ENCODE data around the gene DNAH1.
"Not testable (repeated sequence)": the region's sequence is repeated elsewhere in the genome, so short reads cannot be mapped to it uniquely, and the experiment has no call there.

DNAH1 gene

DNA sequence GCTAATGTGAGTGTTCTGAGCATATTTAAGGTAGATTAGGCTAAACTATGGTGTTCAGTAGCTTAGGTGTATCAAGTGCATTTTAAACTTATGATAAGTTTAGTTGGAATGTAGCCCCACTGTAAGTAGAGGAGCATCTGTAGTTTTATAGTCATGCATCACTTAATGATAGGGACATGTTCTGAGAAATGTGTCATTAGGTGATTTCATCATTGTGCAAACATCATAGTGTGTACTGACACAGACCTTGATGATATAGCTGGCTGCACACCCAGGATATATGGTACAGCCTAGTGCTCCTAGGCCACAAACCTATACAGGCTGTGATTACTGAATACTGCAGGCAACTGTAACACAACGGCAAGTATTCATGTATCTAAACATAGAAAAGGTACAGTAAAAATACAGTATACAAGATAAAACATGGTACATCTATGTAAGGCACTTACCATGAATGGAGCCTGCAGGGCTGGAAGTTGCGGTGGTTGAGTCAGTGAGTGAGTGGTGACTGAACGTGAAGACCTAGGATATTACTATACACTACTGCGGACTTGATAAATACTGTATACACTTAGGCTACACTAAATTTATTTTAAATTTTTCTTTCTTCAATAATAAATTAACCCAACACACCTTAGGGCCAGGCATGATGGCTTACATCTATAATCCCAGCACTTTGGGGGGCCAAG, 17.9 kb downstream of the DNAH1 start:
- no peak for DNase-seq (ENCODE audit: low spot score)

DNA sequence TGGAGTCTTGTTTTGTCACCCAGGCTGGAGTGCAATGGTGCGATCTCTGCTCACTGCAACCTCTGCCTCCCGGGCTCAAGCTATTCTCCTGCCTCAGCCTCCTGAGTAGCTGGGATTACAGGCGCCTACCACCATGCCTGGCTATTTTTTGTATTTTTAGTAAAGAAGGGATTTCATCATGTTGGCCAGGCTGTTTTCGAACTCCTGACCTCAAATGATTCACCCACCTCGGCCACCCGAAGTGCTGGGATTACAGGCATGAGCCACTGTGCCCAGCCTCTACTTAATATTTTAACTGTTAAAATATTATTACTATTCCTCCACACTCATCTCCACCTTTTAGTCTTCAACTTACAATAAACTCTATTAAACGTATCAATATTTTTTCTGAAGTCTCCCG, 22.0 kb downstream of the DNAH1 start:
- not testable (repeated sequence) for DNase-seq (ENCODE audit: low spot score)

DNA sequence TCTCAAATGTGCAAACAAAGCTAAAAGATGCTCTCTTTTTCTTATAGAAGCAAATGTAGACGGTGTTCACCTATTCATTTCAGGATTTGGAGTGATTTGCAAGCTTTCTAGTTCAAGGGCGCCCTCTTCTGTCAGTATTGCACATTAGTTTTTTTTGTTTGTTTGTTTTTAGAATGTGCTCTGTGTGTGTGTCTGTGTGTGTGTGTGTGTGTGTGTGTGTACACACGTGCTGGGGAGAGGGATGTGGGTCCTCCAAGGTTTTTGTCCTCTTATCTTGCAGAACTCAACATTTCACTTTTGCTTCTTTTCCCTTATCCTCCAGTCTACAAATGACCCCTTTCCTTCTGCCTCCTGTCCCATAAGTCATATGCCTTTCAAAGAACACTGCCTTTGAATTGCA, 23.5 kb downstream of the DNAH1 start:
- DNase-seq (ENCODE audit: low spot score) = peak; percentile 73

DNA sequence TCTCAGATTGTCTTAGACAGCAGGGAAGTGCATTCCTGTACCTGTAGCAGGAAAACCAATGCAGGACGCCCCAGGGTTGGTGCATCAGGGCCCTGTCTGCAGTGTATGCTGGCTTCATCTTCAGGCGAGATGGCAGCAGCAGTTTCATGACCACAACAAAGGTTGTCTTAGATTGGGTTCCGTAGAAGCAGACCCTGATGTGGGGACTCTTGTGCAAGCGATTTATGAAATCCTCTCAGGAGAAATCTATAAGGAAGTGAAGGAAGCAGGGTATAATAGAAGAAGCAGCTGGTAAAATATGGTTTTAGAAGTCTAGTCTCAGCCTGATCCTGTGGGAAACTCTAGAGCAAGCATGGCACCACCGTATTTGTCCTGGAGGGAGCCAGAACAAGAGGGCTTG, 25.0 kb downstream of the DNAH1 start:
- no peak for DNase-seq (ENCODE audit: low spot score)

DNA sequence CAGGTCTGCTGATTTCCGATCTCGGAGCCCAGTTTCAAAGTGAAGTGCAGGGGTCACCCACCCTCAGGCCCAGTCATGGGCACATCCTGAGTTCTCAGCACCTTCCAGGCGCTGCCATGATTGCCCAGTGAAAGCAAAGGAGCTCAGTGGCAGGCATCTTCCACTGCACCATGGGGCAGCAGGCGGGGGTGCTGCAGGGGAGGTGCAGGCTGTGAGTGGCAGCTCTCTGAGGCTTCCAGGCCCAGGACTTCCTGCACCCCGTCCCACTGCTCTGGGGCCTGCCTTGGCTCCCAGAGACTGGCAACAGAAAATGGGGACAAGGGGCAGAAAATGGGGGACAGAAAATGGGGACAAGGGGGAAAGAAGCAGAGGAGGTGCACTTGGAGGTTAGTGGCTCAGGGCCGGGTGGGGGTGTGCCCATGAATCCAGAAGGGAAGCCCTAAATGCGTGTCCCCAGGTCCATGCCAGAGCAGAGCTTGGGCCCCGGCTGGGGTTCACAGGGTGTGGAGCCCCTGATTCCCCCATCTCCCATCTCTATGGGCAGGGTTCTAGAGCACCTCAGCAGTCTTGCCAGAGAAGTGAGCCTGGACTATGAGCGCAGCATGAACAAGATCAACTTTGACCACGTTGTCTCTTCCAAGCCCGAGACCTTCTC, 28.0 kb downstream of the DNAH1 start:
- DNase-seq (ENCODE audit: low spot score) = no peak

DNA sequence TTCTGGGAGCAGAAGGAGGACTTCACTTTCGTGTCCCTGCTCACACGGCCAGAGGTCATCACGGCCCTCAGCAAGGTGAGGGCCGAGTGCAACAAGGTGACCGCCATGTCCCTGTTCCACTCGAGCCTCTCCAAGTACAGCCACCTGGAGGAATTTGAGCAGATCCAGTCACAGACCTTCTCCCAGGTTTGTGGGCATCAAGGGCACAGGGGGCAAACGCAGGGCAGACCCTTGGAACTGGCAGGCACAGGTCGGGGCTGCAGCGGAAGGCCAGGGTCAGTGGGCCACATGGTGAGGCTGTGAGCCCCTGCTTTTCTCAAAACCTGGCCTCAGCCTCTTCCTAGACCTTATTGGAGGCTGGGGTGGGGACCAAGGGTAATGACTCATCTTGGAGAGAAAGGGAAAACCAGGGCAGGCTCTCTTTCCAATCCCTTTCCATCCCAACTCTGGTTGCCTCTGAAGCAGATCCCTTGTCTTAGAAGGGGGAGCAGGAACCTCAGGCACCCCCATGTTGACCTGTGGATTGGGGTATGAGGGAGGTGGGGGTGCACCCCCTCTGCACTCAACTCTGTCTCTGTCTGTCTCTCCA, 29.5 kb downstream of the DNAH1 start:
- DNase-seq (ENCODE audit: low spot score) = no peak

DNA sequence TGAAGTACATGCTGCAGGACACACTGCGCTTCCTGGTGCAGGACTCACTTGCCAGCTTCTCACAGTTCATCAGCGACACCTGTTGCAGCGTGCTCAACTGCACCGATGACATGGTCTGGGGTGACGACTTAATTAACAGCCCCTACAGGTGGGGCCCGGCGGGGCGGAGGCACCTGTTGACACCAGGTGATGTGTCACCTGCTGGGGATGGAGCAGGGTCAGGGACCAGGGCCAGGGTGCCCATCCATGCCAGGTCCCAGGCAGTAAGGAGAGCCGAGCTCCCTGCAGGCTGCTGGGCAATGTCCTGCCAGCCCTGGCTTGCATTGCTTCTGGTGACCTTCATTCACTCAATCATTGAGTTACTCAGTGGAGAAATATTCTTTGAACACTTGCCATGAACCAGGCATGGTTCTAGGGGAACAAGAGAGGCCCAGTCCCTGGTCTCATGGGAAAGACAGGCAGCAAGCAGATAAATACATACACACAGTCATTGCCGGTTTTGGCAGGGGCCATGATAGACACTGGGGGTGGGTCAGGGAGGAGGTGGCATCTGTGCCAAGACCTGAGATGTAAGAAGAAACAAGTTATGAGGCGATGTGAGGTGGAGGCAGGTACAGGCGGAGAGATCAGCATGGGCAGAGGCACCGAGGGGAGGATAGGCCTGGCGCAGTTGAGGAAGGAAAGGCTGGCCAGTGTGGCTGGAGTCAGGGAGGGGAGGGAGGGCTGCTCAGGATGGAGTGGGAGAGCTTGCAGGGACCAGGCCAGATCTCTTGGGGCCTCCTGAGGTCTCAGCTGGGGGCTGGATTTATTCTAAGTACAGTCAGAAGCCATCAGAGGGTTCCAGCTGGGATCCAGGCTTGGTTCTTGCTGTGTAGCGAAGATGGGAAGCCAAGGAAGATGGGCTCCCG, 30.8 kb downstream of the DNAH1 start:
- no peak for DNase-seq (ENCODE audit: low spot score)

DNA sequence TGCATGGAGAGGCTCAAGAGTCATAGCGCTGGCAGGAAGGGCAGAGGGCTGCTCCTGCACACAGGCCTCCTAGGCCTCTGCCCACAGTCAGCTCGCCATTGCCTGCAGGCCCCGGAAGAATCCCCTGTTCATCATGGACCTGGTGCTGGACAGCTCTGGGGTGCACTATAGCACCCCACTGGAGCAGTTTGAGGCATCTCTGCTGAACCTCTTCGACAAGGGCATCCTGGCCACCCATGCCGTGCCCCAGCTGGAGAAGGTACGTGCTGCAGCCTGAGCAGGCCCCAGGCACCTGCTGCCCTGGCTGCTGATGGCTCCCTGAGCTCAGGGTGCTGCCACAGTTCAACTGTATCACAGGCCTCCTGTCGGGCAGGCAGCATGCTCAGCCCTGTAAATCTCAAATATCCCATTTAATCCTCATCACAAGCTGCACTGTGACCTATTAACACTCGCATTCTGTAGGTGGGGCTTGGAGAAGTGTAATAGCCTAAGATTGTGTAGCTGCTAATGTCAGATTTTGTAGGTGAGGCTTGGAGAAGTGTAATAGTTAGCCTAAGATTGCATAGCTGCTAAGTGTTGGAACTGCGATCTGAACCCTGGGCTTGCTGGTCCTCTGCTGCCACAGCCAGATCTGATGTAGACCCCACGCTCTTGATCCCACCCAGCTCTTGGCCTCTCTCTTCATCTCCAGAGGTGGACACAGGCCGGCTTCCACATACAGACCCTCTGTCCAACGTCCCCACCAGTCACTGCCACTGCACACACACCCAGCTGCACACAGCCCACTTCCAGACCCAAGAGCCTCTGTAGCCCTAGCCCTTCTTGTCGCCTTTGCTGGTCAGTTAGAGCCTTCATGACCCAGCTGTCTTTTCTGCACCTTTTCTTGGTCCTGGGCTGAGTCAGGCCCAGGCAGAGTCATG, 31.9 kb downstream of the DNAH1 start:
- DNase-seq (ENCODE audit: low spot score) = no peak

DNA sequence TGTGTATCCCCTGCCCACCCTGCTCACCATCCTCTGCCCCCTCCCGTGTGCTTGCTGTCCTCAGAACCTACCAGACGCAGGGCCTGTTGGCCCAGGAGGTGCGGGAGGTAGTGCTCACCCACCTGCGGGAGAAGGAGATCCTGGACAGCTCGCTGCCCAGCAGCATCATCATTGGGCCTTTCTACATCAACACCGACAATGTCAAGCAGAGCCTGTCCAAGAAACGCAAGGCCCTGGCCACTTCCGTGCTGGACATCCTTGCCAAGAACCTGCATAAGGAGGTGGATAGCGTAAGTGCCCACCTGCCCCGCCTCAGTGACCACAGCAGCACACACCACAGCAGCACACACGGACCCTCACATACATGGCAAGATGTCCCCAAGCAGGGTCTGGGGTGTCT, 33.0 kb downstream of the DNAH1 start:
- no peak for DNase-seq (ENCODE audit: low spot score)

DNA sequence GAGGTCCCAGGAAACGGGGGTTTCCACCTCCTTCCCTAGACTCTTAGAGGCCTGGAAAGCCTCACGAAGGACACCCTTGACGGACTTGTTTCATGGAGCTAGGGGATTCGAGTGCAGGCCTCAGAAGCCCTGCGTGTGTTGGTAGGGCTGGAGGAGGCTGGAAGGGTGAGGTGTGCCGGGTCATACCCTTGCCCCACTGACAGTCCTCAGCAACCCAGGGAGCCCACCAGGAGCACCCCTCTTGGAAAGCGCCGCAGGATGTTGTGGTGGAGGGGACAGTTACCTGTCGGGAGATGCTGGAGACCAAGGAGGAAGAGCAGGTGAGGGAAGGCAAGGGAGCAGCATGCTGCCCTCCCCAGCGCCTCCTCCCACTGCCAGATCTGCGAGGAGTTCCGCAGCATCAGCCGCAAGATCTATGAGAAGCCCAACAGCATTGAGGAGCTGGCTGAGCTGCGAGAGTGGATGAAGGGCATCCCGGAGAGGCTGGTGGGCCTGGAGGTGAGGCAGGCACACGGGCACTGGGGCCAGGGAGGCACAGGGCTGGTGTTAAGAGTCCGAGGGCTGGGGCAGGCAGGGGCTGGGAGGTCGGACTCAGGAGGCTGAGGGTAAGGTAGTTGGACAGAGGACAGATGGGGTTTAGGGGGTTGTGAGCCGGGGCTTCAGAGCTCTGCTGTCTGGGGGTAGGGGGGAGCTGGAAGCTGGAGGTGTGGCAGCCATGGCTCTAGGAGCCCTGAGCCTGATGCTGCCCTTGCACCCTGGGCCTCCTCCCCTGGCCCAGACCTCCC, 33.7 kb downstream of the DNAH1 start:
- no peak for DNase-seq (ENCODE audit: low spot score)

DNA sequence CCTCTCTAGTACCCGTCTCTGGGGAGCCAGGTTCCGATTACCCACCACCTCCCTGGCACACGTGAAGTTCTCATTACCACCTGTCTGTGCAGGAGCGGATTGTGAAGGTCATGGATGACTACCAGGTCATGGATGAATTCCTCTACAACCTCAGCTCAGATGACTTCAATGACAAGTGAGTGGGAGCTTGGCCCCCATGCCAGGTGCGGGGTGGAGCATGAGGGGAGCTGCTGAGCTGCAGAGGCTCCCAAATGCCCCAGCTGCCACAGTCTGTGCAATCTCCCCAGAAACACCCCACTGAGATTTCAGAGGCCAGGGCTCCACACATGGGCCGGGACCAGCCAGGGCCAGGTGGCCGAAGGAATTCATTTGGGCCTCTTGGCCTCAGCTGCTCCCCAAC, 34.3 kb downstream of the DNAH1 start:
- DNase-seq (ENCODE audit: low spot score) = no peak

DNA sequence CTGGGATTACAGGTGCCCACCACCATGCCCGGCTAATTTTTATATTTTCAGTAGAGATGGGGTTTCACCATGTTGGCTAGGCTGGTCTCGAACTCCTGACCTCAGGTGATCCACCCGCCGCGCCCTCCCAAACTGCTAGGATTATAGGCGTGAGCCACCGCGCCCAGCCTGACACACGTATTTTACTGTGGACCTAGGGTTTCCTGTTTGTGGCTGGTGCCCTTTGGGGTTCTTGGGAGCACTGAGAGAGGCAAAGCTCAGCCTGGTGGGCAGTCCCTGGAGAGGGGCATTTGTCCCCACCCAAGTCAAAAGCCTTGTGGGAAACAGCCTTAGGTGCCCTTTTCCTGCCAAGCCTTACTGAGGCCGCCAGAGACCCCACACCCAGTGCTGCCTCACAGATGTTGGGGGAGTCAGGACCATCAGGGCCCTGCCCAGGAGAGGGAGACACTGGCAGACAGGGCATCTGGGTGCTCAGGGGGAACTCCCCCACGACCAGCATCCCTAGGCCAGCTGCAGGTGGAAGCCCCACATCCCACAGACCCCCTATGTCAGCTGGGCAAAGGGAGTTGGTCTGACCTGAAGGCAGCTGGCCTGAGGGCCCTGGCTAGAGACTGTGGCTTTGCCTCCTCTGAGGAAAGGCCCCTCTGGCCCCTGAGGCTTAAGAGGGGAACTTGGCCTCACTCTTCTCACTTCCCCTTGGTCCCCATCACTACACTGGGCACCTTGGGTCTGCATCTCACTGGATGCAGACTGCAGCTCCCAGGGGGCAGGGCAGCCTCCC, 35.1 kb downstream of the DNAH1 start:
- no peak for DNase-seq (ENCODE audit: low spot score)

DNA sequence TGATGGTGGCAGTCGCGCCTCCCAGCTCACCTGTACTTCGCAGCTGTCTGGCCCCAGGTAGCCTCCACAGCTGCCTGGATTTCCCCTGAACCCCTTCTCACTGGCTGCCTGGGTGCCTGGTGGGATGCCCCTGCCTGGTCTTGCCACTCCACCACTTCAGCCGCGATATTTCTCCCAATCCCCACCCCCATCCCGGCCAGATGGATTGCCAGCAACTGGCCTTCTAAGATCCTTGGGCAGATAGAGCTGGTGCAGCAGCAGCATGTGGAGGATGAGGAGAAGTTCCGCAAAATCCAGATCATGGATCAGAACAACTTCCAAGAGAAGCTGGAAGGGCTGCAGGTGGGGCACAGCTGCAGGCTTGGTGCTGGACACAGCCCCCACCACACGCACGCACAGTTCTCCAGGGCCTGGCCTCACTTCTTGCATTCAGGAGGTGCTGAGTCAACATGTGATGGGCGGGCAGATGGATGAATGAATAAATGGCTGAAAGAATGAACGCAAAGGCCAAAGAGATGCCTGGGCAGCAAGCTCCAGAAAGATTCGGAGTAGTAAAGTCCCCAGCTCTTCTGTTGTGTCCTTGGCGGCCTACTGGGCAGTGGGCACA, 35.7 kb downstream of the DNAH1 start:
- no peak for DNase-seq (ENCODE audit: low spot score)

DNA sequence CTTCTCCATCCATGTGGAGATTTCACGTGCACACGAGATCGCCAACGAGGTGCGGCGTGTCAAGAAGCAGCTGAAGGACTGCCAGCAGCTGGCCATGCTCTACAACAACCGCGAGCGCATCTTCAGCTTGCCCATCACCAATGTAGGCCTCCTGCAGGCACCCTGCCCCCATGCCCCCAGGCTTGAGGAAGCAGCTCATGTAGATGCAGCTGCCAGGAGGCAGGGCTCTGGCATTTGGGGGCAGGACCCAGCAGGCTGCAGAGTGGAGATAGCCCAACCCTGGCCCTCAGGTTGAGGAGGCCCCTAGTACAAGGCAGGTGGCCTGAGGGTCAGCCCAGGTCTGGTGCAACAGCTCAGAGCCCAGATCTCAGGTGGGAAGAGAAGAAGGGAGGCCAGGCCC, 36.4 kb downstream of the DNAH1 start:
- DNase-seq (ENCODE audit: low spot score) = no peak

DNA sequence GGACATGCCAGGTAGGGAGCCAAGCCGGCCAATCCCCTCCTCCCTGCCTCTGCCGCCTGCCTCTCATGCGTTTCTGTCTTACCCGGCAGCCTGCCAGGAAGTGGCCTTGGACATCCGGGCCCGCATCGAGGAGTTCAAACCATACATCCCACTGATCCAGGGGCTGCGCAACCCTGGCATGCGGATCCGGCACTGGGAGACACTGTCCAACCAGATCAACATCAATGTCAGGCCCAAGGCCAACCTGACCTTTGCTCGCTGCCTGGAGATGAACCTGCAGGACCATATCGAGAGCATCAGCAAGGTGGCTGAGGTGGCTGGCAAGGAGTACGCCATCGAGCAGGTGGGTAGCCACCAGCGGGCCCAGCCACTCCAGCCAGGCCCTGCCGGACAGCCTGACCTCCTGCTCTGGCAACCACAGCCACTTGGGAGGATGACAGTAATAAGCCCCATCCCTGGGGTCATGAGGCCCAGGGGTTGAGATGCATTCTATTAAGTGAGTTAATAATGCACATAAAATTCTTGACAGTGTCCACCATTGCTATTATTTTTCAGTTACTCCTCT, 37.3 kb downstream of the DNAH1 start:
- no peak for DNase-seq (ENCODE audit: low spot score)

DNA sequence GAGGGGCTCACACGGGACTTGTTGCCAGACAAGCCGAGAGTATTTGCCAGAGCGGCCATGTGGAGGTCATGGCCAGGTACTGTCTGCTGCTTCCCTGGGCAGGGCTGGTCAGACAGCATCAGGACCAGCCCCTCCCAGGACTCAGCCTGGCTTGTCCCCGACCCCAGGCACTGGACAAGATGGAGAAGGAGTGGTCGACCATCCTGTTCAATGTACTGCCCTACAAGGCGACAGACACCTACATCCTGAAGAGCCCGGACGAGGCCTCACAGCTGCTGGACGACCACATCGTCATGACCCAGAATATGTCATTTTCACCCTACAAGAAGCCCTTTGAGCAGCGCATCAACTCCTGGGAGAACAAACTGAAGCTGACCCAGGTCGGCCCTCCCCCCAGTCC, 38.6 kb downstream of the DNAH1 start:
- no peak for DNase-seq (ENCODE audit: low spot score)

DNA sequence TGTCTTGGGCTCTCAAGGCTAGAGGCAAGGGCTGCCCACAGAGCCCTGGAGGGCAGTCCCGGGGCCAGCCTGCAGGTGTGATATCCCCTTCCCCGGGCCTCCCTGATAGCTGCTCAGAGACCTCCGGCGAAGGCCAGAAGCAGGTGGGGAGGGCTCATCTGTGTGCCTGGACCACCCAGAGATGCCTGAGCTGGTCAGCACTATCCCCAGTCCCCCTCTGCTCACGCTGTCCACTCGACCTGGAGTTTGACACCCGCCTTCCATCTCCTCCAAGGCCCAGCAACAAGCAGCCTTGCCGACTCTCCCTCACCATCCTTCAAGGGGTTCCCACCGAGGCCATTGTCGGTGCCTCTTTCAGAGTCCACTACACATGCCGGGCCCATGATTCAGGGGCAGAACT, 39.4 kb downstream of the DNAH1 start:
- DNase-seq (ENCODE audit: low spot score) = no peak

DNA sequence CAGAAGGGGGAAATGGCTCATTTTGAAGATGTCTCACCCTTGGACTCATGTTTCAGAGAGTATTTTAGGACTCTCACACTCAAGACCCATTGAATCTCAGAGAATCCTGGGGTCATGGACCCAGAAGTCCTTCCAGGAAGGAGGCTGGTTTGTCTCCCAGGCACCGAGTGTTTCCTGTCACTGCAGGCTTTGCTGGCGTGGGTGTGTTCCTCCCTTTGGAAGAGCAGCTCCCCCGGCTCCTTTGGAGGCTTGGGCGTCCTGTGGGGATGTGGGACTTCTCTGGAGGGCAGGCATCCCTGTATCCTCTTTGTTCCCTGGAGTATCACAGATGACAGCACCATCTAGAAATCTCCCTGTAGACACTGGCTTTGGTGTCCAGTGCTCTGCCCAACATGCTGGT, 40.0 kb downstream of the DNAH1 start:
- no peak for DNase-seq (ENCODE audit: low spot score)
